Peyer's patch (tissue), 4 donors: Measurements from ENCODE around the gene KASH5.
"Not testable (repeated sequence)": the region's sequence is repeated elsewhere in the genome, so short reads cannot be mapped to it uniquely, and the experiment has no call there.

Source experiments
- POLR2A ChIP-seq, 2 donors: fragments of 450-650 bp; IDR thresholded peaks; one replicate each; pipeline ENCODE4 v1.5.1; 2017; ENCODE audit warnings: antibody characterized with exemption in 2 of 2, mild to moderate bottlenecking in 2 of 2, moderate library complexity in 2 of 2
- TF ChIP-seq, protein P1 (sequence below), 6 experiments: fragments of 450-650 bp in 4 of 6; fragments of 200-600 bp in 2 of 6; sonication (generic) in 1 of 6; IDR thresholded peaks; one replicate each; pipeline ENCODE4 v1.5.1; 2017 to 2019; ENCODE audit warnings: antibody characterized with exemption in 6 of 6, mild to moderate bottlenecking in 3 of 6, moderate library complexity in 1 of 6

DNA sequence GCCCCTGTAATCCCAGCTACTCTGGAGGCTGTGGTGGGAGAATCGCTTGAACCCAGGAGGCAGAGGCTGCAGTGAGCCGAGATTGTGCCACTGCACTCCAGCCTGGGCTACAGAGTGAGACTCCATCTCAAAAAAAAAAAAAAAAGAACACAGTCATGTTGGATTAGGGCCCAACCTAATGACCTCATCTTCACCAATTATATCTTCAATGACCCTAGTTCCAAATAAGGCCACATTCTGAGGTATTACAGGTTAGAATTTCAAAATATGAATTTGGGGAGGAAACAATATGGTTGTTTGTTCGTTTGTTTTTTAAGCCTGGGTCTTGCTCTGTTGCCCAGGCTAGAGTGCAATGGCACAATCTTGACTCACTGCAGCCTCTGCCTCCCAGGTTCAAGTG is 14.9 kb upstream of the KASH5 start:
- TF ChIP-seq, protein P1, sequence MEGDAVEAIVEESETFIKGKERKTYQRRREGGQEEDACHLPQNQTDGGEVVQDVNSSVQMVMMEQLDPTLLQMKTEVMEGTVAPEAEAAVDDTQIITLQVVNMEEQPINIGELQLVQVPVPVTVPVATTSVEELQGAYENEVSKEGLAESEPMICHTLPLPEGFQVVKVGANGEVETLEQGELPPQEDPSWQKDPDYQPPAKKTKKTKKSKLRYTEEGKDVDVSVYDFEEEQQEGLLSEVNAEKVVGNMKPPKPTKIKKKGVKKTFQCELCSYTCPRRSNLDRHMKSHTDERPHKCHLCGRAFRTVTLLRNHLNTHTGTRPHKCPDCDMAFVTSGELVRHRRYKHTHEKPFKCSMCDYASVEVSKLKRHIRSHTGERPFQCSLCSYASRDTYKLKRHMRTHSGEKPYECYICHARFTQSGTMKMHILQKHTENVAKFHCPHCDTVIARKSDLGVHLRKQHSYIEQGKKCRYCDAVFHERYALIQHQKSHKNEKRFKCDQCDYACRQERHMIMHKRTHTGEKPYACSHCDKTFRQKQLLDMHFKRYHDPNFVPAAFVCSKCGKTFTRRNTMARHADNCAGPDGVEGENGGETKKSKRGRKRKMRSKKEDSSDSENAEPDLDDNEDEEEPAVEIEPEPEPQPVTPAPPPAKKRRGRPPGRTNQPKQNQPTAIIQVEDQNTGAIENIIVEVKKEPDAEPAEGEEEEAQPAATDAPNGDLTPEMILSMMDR (IDR thresholded peaks at IDR 0.05): not testable (repeated sequence)
- TF ChIP-seq POLR2A (IDR thresholded peaks at IDR 0.05): not testable (repeated sequence)
